NCI-H2196 treated with DMSO at 0.1 percent for 48 hours (cell line): ENCODE results near the gene TET2.
A peak's percentile ranks its signal among the peaks of the same experiment; 100 is the strongest.

Source experiments
- DNase-seq: peaks from one replicate; lab custom pipeline; 2025; ENCODE audit not compliant: unreplicated experiment; lab: John Stamatoyannopoulos, UW

TET2 gene

DNA sequence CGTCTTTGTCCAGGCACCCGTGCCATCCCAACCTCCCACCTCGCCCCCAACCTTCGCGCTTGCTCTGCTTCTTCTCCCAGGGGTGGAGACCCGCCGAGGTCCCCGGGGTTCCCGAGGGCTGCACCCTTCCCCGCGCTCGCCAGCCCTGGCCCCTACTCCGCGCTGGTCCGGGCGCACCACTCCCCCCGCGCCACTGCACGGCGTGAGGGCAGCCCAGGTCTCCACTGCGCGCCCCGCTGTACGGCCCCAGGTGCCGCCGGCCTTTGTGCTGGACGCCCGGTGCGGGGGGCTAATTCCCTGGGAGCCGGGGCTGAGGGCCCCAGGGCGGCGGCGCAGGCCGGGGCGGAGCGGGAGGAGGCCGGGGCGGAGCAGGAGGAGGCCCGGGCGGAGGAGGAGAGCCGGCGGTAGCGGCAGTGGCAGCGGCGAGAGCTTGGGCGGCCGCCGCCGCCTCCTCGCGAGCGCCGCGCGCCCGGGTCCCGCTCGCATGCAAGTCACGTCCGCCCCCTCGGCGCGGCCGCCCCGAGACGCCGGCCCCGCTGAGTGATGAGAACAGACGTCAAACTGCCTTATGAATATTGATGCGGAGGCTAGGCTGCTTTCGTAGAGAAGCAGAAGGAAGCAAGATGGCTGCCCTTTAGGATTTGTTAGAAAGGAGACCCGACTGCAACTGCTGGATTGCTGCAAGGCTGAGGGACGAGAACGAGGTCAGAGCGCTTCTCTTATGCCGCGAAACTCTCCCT lies at the start of gene TET2:
Gene TET2, plus strand, starts transcription at position 601 of the 740 bp plus-strand sequence. CDS start 87,067 bp downstream, outside the sequence.
- DNase-seq: peak; percentile 17

DNA sequence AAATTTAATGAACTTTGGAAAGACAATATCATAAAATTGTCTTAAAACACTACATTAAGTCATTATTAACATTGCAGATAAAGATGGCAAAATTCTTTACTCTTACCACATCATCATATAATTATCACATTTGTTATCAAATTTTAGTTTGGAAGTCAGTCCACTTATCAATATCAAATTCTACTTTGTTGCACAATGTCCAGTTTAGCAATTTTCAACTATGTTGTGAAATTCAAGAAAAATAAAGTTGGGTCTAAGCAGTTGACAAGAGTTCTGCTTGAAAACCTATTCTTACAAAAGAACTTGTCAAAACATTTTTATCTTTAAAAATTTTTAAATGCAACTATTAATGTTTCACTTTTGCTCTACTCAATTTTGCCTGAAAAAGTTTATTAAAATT lies 44.7 kb upstream of the TET2 start:
- no peak for DNase-seq

DNA sequence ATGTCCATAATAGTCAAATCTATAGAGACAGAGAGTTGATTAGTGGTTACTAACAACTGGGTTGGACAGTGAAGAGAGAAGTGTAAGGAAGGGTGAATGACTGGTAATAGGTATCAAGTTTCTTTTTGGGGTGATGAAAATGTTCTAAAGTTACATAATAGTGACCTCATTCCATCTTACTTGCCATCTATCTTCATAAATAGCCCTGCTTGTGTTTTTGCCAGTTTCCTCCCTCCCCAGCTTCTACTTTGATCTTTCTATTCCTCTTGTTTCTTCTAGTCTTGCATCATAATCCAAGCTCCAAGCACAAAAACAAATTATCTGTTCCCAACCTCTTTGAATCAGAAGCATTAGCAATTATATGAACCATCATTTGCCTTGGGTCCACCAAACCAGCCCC lies 40.2 kb upstream of the TET2 start:
- DNase-seq: no peak

DNA sequence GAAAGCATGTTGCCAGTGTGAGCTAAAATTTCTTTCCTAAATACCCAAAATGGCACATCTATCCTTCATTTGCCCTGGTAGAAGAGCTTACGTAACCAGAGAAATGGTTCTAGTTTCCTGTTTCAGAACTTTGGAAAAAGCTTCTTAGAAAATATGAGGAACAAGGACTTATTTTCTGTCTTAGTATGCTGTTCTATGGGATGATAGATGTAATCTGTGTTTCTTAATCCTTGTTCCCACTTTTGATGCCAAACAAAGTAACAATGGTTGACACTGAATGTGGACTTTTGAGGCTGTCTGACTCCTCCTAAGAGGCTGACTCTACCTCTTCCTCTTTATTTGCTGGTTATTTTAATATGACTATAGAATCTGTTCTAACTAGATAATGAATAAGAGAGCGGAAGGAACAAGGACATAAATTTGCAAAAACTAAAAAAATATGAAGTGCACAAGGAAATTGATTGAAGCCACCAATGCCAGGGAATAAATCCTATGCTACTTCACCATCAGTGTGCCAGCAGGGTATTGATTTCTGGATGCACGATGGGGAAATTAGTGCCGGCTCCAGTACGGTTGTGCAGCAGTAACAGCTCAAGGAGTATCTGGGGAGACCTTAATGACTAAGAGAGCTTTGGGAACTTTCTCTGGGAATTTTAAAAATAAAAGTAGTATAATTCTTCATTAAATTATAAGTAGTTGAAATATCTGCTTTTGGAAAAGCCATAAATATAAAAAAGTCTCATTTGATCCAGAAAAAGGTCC lies 39.4 kb upstream of the TET2 start:
- DNase-seq: no peak

DNA sequence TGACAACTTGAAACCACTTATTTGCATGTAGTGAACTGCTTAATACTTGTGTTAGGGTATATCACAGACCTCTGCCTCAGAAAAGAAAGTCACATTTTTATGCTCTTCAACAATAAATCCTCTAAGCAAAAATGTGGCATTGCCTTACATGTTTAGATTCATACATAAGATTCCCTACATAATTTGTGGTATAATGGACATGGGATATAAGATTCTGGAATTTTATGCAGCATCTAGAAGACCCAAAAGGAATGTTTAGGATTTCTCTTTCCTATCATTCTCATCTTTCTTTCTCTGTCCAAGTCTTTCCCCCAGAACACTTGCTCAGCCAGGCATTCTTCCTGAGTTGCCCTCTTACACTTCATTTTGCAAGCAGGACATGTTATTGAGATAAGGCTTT lies 37.7 kb upstream of the TET2 start:
- DNase-seq: no peak

DNA sequence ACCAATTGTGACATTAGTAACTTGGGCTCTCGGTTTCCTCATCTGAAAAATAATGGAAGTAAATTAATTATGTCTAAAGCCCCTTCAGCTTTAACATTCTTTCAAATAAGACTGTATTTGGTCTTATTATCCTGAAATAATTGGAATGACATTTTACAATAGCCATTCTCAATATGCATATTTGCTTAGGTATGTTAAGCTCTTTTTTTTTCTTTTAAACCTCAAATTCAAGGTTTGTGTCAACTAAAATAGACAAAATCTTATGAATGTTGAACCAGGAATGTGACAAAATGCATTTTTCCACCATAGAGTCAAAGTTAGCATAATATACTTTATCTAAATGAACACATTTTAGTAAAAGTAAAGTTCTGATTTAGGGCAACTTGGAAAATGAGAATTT lies 34.4 kb upstream of the TET2 start:
- no peak for DNase-seq

DNA sequence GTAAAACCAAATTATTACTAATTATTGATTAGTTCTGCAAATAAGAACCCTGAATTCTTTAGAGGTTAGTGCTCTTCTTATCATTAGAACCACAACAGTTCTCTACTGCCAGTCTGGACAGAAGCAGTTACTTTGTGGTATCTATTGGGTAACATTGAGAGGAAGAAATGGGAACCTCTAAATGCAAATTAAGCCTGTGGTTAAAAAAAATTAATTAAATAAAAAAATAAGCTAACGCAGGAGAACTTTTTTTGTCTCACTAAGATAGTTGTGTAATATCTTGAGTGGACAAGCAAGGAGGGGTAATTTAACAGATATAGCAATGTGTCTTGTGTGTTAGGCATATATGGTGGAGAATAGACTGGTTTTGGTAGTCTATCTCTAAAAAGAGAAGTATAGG lies 32.9 kb upstream of the TET2 start:
- no peak for DNase-seq

DNA sequence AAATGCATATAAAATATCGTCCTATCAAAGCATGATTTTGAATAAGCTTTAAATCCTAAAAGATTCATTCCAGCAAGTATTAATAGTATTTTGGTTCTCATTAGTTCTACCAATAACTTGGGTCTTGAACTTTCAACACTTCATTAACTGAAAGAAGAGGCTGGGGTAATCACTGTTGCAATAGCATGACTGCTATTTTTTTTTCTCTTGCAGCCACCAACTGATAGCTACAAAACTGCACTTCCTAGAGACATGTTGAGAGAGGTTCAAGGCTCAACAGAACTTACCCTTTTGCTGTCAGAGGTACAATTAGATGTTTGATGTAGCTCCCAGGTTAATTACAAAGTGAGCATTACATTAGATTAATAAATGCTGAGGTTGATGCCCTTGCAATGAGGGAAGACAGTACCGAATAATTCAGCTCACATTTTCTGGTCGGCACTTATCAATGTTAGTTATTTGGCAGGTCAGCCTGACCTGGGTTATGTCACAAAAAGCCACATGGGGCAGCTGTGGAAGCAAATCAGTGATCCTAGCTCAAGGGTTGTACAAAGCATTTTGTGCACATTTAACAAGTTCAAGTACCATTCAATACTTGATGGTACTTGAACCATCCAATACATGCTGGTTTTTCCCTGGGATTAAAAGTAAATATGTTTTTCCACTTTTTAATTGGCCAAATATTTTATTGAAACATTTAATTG lies 29.9 kb upstream of the TET2 start:
- DNase-seq: no peak

DNA sequence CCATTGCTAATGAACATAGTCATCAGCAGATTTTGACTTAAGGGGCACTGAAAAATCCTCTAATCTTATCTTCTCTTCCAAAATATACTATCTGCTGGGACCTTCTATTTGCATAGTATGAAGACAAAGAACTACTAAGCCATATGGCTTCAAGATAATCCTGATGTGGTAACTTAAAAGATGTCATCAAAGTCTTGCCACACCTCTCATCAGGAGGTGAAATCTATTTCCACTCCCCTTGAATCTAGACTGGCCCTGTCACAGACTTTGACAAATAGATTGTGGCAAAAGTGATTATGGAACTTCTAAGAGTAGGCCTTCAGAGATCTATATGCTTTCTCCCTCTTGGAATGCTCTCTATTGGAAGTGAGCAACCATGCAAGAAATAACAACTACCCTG lies 27.3 kb upstream of the TET2 start:
- no peak for DNase-seq

DNA sequence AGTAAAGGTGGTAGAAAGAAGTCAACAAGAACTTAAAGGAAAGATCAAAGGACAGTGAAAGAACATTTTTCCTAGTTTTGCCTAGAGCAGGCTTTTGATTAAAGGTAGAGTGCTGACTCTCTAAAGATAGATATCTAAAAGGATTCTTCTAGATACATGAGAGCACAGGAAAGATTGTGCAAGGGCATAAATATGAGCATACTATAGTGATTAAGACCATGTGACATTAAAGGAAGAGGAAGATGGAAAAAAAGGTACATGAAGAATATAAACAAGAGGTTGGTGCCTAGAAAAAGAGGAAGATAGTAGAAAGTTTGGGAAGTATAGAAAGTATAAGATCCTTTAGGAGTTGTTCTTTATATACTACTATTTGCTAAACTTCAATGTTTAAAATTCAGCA lies 26.1 kb upstream of the TET2 start:
- DNase-seq: no peak

DNA sequence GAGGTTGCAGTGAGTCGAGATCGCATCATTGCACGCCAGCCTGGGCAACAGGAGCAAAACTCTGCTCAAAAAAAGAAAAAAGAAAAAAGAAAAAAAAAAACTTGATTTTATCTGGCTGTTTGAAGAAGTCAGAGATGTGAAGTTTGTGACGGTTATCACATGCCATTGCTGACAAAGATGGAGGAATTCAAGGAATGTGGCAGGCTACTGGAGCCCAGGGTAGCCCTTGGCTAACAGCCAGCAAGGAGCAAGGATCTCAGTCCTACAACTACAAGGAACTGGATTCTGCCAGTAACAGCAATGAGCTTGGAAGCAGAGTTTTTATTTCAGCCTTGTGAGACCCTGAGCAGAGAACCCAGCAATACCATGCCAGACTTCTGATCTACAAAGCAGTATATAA lies 24.3 kb upstream of the TET2 start:
- DNase-seq: no peak

DNA sequence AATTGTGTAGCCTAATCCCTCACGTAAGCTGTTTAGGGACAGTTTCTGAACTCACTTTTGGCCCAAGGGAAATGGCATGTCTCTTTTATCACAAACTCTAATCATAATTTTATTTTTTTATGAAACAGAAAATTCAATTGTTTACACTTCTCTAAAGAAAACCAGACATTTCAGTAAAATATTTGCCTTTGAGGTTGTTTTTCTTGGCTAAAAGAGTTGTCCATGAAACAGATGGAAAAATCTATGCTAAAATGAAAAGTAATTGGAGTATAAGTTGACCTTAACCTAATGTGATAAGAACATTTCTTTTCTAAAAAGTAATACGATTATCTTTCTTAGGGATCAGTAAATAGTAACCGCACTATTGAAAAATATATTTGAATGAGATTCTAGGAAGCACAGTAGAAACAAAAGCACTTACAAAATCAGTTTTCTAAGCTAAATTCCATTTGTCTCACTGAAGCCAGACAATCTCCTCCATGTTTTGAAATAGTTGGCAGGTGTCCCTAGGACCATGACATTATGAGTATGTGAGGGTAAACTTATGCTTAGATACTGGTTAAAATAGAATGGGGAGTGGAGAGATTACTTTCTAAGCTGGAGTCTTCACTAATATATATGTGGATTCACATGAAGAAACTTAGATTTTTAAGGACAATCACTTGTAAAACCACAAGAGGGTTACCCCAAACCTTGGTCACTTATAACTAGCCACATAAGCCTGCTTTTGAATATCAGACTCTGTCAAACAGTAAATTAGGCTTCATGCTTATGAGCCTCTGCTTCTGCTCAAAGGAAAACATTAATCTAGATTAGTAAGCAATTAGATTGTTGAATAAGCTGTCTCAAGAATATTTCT lies 20.1 kb upstream of the TET2 start:
- DNase-seq: no peak

DNA sequence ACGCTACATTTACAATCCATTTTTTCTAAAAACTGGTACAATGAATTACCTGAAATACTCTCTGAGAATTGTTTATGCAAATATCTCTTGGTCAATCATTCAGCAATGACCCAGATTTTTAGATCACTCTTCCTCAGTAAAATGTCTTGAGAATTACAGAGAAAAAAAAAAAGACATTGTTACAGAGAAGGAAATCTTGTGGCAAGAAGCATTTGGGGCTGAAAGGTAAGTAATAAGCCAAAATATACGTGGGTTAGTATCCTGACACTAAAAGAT lies 19.6 kb upstream of the TET2 start:
- DNase-seq: no peak

DNA sequence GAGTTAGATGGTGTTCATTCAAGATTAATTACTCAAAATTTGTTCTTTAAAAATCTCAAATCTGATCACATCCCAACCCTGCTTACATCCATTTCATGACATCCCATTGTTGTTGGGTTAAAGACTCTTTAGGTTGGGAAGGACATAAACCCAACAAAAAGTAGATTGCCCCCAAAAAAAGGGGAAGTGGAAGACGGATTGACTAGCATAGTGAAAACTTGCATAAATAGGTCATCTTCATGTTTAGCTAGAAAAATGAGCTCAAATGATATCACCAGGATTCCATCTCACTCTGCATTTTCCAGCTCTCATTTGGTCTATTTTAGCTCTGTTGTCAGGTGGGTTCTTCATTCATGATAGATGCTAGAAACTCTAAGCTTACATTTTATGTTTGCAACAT lies 18.5 kb upstream of the TET2 start:
- no peak for DNase-seq

DNA sequence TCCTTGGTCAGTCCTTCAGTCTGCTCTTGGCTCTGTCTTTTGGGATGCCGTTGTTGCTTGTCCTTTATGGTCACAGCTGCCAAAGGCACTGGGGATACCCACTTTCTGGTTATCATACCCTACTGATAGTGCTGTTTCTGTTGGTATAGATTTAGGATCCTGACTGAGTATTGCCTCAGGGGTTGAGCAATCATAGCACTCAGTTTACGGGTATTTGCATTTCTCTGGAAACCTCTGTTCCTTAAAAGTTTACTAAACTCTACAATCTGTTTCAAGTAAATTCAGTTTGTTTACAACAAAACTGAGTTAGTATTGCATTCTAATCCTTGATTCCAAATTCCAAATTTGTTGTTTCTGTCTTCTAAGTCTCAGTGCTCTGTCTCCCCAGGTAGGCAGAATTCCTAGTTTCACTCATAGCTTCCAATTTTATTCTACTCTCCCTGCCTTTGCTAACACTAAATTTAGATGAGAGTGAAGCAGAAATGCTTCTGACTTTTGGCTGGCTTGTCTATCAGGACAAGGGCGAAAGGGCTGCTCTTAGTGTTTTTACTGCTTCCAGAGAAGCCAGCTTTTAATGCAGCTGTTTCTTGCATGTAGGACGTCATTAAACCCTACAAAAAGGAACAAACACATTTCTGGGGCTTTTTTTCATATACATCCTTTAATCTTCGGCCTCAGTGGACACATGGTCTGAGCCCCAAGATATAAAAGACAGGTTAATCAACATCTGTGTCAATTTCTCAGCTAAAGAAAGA lies 17.2 kb upstream of the TET2 start:
- DNase-seq: no peak

DNA sequence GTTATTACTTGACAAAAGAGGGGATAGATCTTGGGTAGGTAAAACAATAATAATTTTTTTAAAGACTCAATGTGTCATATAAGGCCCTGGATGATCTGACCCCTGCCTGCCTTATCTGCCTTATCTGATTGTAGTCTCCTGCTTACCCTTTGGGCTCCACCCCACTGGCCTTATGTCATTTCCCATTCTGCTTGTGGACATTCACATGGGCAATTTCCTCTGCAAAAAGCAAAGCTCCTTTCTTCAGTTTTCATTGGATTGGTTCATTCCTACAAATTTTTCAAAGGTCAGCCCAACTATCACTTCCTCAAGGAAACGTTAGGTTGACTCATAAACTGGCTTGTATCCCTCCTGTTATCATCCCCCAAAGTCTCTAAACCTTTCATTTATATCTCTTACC lies 15.7 kb upstream of the TET2 start:
- DNase-seq: no peak

DNA sequence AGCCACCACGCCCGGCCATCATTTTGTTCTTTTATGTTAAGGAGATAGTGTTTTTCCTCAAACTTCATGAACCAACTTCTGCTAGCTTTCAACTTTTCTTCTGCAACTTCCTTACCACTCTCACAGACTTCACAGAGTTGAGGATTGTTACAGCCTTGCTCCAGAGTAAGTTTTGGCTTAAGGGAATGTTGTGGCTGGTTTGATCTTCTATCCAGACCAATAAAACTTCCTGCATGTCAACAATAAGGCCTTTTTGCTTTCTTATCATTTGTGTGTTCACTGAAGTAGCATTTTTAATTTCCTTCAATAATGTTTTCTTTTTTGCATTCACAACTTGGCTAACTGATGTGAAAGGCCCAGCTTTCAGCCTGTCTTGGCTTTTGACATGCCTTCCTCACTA lies 12.7 kb upstream of the TET2 start:
- no peak for DNase-seq

DNA sequence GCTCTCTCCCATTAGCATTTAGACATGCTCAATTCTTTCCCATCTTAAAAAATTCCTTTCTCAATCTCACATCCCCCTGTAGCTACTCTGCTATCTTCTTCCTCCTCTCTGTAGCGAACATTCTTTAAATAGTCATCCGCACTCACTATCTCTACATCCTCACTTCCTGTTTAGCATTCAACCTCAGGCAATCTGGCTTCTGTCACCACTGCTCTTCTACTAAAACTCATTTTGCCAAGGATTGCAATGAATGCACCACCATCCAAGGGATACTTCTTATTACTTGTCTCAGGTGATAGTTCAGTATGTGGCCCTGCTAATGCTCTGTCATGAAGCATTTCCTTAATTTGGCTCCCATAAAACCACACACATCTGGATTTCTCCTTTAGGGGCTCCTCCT lies 10.9 kb upstream of the TET2 start:
- DNase-seq: no peak

DNA sequence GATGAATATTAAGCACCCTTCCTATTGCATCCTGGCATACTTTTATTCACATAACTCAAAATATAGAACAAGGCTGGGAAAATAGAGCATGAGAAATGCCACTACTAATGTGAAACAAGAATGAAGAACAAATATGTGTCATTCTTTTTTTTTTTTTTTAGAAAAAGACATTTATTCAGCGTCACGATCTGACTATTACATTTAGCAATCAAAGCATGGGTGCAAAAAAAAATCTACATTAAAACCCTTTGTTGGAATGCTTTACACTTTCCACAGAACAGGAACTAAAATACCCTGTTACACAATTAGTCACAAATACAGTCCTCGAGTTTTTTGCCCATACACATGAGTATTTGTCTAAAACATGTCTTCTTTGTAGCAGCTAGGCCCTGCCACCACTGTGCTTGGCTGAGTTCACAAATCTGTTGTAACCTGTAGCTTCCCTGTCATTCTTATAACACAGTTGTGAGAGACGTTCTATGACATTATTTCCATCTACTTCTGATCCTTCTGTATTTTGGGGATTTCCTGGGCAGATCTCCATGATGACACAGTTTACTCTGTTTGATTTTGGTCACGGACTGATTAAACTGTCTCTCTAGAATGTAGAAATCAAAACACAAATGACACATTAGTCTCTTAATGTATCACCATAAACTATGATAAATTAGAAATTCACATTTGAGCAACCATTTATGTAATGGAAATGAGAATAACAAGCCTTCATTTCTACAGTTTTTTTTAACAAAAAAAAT lies 9.4 kb upstream of the TET2 start:
- no peak for DNase-seq

DNA sequence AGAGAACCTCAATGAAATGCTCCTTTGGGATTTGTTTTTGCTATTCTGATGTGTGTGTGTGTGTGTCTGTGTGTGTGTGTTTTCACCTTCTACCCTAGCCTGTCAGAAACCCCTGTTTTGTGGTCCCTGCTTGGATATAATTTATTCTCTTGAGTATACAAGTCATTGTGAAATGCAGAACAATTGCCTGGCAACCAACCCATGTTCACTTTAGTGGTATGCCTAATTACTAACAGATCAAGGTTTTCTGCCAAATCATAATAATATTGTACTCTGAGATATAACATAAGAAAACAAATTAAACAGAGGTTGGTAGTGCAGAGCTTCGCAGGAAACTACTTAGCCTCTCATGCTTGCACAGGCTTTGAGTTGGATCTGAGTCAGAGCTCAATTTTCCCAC lies 7.0 kb upstream of the TET2 start:
- no peak for DNase-seq
